Measurements from ENCODE around the gene POLD1.
A peak's percentile ranks its signal among the peaks of the same experiment; 100 is the strongest.

POLD1 gene

DNA sequence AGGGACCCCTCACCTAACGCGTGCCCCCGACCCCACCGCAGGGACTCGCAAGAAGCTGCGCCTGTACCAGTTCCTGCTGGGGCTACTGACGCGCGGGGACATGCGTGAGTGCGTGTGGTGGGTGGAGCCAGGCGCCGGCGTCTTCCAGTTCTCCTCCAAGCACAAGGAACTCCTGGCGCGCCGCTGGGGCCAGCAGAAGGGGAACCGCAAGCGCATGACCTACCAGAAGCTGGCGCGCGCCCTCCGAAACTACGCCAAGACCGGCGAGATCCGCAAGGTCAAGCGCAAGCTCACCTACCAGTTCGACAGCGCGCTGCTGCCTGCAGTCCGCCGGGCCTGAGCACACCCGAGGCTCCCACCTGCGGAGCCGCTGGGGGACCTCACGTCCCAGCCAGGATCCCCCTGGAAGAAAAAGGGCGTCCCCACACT lies 43.9 kb downstream of the POLD1 start:
- CTCF ChIA-PET = interaction anchor here (0.8 to 1.5 kb wide), 2 partner anchors 13 to 15 kb away, joined by 3 to 4 read pairs; no protein-coding TSS in a partner anchor
- H3K4me3 ChIP-seq (ENCODE audit: low read depth, low read length) = peak overlapping the region; percentile 25
- TF ChIP-seq, protein P1, sequence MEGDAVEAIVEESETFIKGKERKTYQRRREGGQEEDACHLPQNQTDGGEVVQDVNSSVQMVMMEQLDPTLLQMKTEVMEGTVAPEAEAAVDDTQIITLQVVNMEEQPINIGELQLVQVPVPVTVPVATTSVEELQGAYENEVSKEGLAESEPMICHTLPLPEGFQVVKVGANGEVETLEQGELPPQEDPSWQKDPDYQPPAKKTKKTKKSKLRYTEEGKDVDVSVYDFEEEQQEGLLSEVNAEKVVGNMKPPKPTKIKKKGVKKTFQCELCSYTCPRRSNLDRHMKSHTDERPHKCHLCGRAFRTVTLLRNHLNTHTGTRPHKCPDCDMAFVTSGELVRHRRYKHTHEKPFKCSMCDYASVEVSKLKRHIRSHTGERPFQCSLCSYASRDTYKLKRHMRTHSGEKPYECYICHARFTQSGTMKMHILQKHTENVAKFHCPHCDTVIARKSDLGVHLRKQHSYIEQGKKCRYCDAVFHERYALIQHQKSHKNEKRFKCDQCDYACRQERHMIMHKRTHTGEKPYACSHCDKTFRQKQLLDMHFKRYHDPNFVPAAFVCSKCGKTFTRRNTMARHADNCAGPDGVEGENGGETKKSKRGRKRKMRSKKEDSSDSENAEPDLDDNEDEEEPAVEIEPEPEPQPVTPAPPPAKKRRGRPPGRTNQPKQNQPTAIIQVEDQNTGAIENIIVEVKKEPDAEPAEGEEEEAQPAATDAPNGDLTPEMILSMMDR (IDR thresholded peaks at IDR 0.05; ENCODE audit: insufficient read depth, low read length, missing control alignments) = no peak
- POLR2A ChIA-PET = no interaction called here
- DNase-seq (ENCODE audit: low read depth, low spot score) = peak; percentile 5

GRCh38 chr19:50428772-50429463 lies 44.8 kb downstream of the POLD1 start:
- ChIA-PET CTCF (interaction anchor here (0.8 to 1.5 kb wide), 2 partner anchors 14 to 16 kb away, joined by 3 to 4 read pairs; no protein-coding TSS in a partner anchor), POLR2A (no interaction called here)

GRCh38 chr19:50430888-50431342 lies 46.8 kb downstream of the POLD1 start:
- TF ChIP-seq, protein P1 (IDR thresholded peaks at IDR 0.05; ENCODE audit: insufficient read depth, low read length, missing control alignments) = no peak
- POLR2A ChIA-PET = no interaction called here
- CTCF ChIA-PET = interaction anchor here (1.0 to 1.1 kb wide), 2 partner anchors 15 to 18 kb away, joined by 3 to 5 read pairs; no protein-coding TSS in a partner anchor
- H3K4me3 ChIP-seq (ENCODE audit: low read depth, low read length) = no peak overlapping the region; the same call in none of the 2 replicates
- no peak for DNase-seq (ENCODE audit: low read depth, low spot score)

More at GRCh38 chr19:50428772-50429463, 44.8 kb downstream of the POLD1 start:
- DNase-seq (ENCODE audit: low read depth, low spot score) = no peak
- TF ChIP-seq, protein P1 (IDR thresholded peaks at IDR 0.05; ENCODE audit: insufficient read depth, low read length, missing control alignments) = no peak
- no peak overlapping the region for H3K4me3 ChIP-seq (ENCODE audit: low read depth, low read length)

DNA sequence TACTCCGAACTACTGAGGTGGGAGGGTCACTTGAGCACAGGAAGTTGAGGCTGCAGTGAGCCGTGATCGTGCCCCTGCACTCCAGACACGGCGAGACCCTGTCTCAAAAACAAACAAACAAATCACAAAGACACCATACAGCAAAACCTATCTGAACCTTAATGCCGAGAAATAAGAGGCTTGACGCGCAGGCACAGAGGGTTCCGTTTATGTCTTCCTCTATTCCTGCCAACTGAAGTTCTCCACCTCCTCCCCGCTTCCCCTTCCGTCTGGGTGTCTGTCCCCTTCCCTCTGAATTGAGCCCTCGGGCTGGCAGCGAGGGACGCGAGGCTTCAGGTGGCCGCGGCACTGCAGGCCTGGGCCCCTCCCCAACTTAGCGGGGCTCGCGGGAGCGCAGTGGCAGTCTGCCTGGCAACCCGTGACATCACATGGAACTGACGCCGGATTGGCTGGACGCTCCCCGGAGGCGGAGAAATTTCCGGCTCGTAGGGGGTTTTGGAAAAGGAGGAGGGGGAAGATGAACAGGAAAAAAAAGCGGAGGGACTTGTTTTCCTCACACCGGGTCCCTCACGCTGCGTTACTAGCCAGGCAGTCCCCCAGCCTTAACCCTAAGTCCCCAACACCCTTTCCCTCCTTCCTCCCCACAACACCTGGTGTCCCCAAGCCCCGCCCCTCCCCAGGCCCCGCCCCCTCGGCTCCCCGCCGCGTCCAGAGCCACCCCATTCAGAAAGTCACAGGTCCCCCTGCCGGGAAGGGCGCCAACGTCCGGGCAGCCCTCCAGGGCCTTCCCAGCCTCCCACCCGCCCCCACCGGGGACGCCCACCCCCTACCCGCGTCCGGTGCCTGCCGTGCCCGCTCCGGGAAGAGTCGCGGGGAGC lies 47.4 kb downstream of the POLD1 start:
- TF ChIP-seq, protein P1 (IDR thresholded peaks at IDR 0.05; ENCODE audit: insufficient read depth, low read length, missing control alignments) = no peak
- POLR2A ChIA-PET = no interaction called here
- peak overlapping the region; percentile 68 for H3K4me3 ChIP-seq (ENCODE audit: low read depth, low read length)
- no peak for DNase-seq (ENCODE audit: low read depth, low spot score)
- CTCF ChIA-PET = interaction anchor here (1.1 kb wide), 1 partner anchor 19 kb away, joined by 3 read pairs; no protein-coding TSS in a partner anchor

GRCh38 chr19:50432221-50433028 lies 48.3 kb downstream of the POLD1 start, which contains the start of gene MYBPC2:
Gene MYBPC2 (plus strand): TSS chr19:50432892. CDS start chr19:50432954, 62 bp downstream.
- ChIA-PET CTCF (no interaction called here), POLR2A (no interaction called here)
- no peak for DNase-seq (ENCODE audit: low read depth, low spot score)
- TF ChIP-seq, protein P1 (IDR thresholded peaks at IDR 0.05; ENCODE audit: insufficient read depth, low read length, missing control alignments) = no peak
- H3K4me3 ChIP-seq (ENCODE audit: low read depth, low read length) = peak within 1 kb of the TSS; percentile 68

Measured in AG04449 (cell line).